HG03159 (cell line): Measurements from ENCODE around the gene ATP6V0A4.
"Not testable (repeated sequence)": the region's sequence is repeated elsewhere in the genome, so short reads cannot be mapped to it uniquely, and the experiment has no call there.

Source experiments
- ATAC-seq: cut with Tn5 transposase; IDR thresholded peaks from one replicate; pipeline ENCODE4 v1.9.1; 2021; ENCODE audit warnings: mild to moderate bottlenecking, moderate library complexity; ENCODE audit not compliant: unreplicated experiment

ATP6V0A4 gene

GRCh38 chr7:138797715-138798320 is at the start of gene ATP6V0A4, which contains the start of gene TMEM213:
TSS of gene ATP6V0A4 (minus strand) at chr7:138798196. CDS start at chr7:138771247, 26,949 bp downstream.
TSS of gene TMEM213 (plus strand) at chr7:138797994. CDS start at chr7:138798105, 111 bp downstream.
- ATAC-seq, result no peak

GRCh38 chr7:138845711-138846110 is 47.7 kb upstream of the ATP6V0A4 start:
- ATAC-seq, result no peak

GRCh38 chr7:138843632-138844580 is 45.9 kb upstream of the ATP6V0A4 start:
- ATAC-seq, result no peak

GRCh38 chr7:138842111-138842510 is 44.1 kb upstream of the ATP6V0A4 start:
- no peak for ATAC-seq

GRCh38 chr7:138838166-138838565 is 40.2 kb upstream of the ATP6V0A4 start:
- no peak for ATAC-seq

- no peak for ATAC-seq
Observed at GRCh38 chr7:138837627-138838026, 39.6 kb upstream of the ATP6V0A4 start.

- no peak for ATAC-seq
Observed at GRCh38 chr7:138835087-138835486, 37.1 kb upstream of the ATP6V0A4 start.

- no peak for ATAC-seq
Observed at GRCh38 chr7:138834583-138834982, 36.6 kb upstream of the ATP6V0A4 start.

GRCh38 chr7:138833596-138833995 is 35.6 kb upstream of the ATP6V0A4 start:
- ATAC-seq, result no peak

GRCh38 chr7:138832966-138833365 is 35.0 kb upstream of the ATP6V0A4 start:
- ATAC-seq, result no peak

- no peak for ATAC-seq
Observed at GRCh38 chr7:138829335-138829734, 31.3 kb upstream of the ATP6V0A4 start.

GRCh38 chr7:138828302-138828701 is 30.3 kb upstream of the ATP6V0A4 start:
- ATAC-seq, result no peak

- ATAC-seq, result no peak
Observed at GRCh38 chr7:138825049-138825721, 27.2 kb upstream of the ATP6V0A4 start.

GRCh38 chr7:138822867-138823535 is 25.0 kb upstream of the ATP6V0A4 start:
- no peak for ATAC-seq

- ATAC-seq, result no peak
Observed at GRCh38 chr7:138821912-138822311, 23.9 kb upstream of the ATP6V0A4 start.

GRCh38 chr7:138819625-138820024 is 21.6 kb upstream of the ATP6V0A4 start:
- ATAC-seq, result no peak

- ATAC-seq, result no peak
Observed at GRCh38 chr7:138816650-138817049, 18.7 kb upstream of the ATP6V0A4 start.

- no peak for ATAC-seq
Observed at GRCh38 chr7:138814816-138815332, 16.9 kb upstream of the ATP6V0A4 start.

GRCh38 chr7:138813945-138814344 is 15.9 kb upstream of the ATP6V0A4 start:
- ATAC-seq, result no peak

- ATAC-seq, result not testable (repeated sequence)
Observed at GRCh38 chr7:138811327-138811726, 13.3 kb upstream of the ATP6V0A4 start.

- ATAC-seq, result no peak
Observed at GRCh38 chr7:138809346-138809745, 11.3 kb upstream of the ATP6V0A4 start.
